ENCODE measurements around the gene ACOX2. TPM values are rescaled to one million over a fixed set of nuclear protein-coding genes. Genes with fewer than 3 reads are reported as not detected.

ACOX2 gene
- polyA plus RNA-seq, 3 donors: 2.4 to 2.5 (median 2.4) TPM

DNA sequence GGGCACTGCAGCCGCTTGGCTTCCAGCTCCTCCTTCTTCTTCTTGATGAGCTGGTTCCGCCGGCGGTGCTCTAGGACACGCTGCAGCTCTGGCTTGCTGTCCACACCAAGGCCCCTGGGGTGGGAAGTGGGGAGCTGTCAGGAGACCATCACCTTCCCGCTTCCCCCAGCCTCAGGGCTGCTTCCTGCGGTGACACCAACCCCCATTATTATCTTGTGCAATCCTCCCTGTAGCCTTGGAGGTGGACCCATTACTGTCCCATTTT is 30.2 kb upstream of the ACOX2 start:
- TF ChIP-seq, protein P1, sequence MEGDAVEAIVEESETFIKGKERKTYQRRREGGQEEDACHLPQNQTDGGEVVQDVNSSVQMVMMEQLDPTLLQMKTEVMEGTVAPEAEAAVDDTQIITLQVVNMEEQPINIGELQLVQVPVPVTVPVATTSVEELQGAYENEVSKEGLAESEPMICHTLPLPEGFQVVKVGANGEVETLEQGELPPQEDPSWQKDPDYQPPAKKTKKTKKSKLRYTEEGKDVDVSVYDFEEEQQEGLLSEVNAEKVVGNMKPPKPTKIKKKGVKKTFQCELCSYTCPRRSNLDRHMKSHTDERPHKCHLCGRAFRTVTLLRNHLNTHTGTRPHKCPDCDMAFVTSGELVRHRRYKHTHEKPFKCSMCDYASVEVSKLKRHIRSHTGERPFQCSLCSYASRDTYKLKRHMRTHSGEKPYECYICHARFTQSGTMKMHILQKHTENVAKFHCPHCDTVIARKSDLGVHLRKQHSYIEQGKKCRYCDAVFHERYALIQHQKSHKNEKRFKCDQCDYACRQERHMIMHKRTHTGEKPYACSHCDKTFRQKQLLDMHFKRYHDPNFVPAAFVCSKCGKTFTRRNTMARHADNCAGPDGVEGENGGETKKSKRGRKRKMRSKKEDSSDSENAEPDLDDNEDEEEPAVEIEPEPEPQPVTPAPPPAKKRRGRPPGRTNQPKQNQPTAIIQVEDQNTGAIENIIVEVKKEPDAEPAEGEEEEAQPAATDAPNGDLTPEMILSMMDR (IDR thresholded peaks at IDR 0.05): no peak
- Histone ChIP-seq H2AFZ (ENCODE audit: insufficient read depth, low read depth, low read length, poor library complexity, severe bottlenecking) (no peak overlapping the region), H3K36me3 (replicated peaks in 1 of 2; ENCODE audit: control insufficient read depth in 1 of 2, insufficient read depth in 2 of 2, low read length in 2 of 2) (no peaks in the 10 kb centered on the region), H3K9ac (ENCODE audit: insufficient read depth, low read length, poor library complexity, severe bottlenecking) (no peak overlapping the region), H3K27ac (ENCODE audit: low read depth in 1 of 2, low read length in 2 of 2) (no peak overlapping the region), H3K27me3 (ENCODE audit: control insufficient read depth in 2 of 2, insufficient read depth in 2 of 2, low read length in 2 of 2) (no peaks in the 10 kb centered on the region), H4K20me1 (ENCODE audit: insufficient read depth, low read length) (no peaks in the 10 kb centered on the region), H3K4me2 (replicated peaks; ENCODE audit: extremely low read depth, low read length, poor library complexity, severe bottlenecking) (no peak overlapping the region), H3K4me3 (replicated peaks in 1 of 3; ENCODE audit: low read depth in 2 of 3, low read length in 3 of 3) (no peak overlapping the region), H3K4me1 (ENCODE audit: control insufficient read depth in 1 of 2, insufficient read depth in 2 of 2, low read length in 2 of 2) (no peaks in the 10 kb centered on the region), H3K79me2 (ENCODE audit: insufficient read depth, low read length) (no peaks in the 10 kb centered on the region), H3K9me3 (replicated peaks in 1 of 2; ENCODE audit: control insufficient read depth in 1 of 2, insufficient read depth in 1 of 2, low read length in 2 of 2) (no peaks in the 10 kb centered on the region)
- no peak for DNase-seq
- peaks cover 6% of the 10 kb centered on the region for H3K4me1 Mint-ChIP-seq
- 100% methylated on average over 2 of the region's 7 CpGs for WGBS (ENCODE audit: insufficient coverage)
- H3K4me3 Mint-ChIP-seq: no peak overlapping the region
- H3K27ac Mint-ChIP-seq: no peak overlapping the region
- intact Hi-C loops (cut with micrococcal nuclease): no loop called here
- H3K27me3 Mint-ChIP-seq (ENCODE audit: low read depth in 3 of 3): peaks cover 1 to 4% (median 4%) of the 10 kb centered on the region in 3 donors
- H3K36me3 Mint-ChIP-seq: no peaks in the 10 kb centered on the region
- peaks cover 0 to 5% (median 2%) of the 10 kb centered on the region in 7 donors for H3K9me3 Mint-ChIP-seq

DNA sequence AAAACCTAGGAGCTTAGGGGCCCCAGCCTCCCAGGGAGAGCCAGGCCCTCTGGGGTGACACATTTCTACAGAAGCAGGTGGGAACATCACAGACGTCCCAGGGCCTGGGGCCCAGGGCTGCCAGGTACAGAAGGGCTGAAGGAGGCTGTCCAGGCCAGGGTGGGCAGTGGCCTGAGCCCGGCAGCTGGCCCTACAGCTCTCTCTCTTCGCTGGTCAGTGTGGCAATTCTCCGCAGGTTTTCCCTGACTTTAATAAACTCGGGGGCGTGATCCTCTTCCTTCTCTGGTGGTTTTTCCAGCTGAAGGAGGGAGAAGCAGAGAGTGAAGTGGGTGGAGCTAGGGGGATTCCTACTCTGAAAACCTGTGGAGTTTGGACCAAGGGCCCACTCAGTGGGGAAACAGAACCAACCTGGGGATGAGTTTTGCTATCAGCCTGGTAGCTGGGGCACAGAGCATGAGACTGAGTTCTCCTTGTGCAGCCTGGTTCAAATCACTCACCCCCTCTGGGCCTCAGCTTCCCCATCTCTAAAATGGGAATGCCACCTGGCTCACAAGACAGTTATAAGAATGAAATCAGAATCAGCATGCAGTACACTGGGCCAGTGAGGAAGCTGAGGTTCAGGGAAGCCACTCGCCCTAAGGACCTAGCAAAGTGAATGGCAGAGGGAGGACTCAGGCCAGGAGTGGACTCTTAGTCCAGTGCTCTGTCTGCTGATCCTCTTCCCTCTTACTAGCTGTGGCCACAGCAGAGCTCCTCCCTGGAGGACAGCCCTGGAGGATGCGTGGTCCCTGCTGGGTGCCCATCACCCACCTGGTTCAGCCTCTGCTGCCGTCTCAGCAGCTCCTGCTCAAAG is 29.6 kb upstream of the ACOX2 start:
- Histone ChIP-seq H3K27me3 (ENCODE audit: control insufficient read depth in 2 of 2, insufficient read depth in 2 of 2, low read length in 2 of 2) (no peaks in the 10 kb centered on the region), H3K9ac (ENCODE audit: insufficient read depth, low read length, poor library complexity, severe bottlenecking) (no peak overlapping the region), H3K36me3 (replicated peaks in 1 of 2; ENCODE audit: control insufficient read depth in 1 of 2, insufficient read depth in 2 of 2, low read length in 2 of 2) (no peaks in the 10 kb centered on the region), H2AFZ (ENCODE audit: insufficient read depth, low read depth, low read length, poor library complexity, severe bottlenecking) (no peak overlapping the region), H3K4me2 (replicated peaks; ENCODE audit: extremely low read depth, low read length, poor library complexity, severe bottlenecking) (no peak overlapping the region), H4K20me1 (ENCODE audit: insufficient read depth, low read length) (no peaks in the 10 kb centered on the region), H3K79me2 (ENCODE audit: insufficient read depth, low read length) (no peaks in the 10 kb centered on the region), H3K4me3 (replicated peaks in 1 of 3; ENCODE audit: low read depth in 2 of 3, low read length in 3 of 3) (no peak overlapping the region), H3K9me3 (replicated peaks in 1 of 2; ENCODE audit: control insufficient read depth in 1 of 2, insufficient read depth in 1 of 2, low read length in 2 of 2) (no peaks in the 10 kb centered on the region), H3K4me1 (ENCODE audit: control insufficient read depth in 1 of 2, insufficient read depth in 2 of 2, low read length in 2 of 2) (no peaks in the 10 kb centered on the region), H3K27ac (ENCODE audit: low read depth in 1 of 2, low read length in 2 of 2) (no peak overlapping the region)
- Mint-ChIP-seq H3K9me3 (peaks cover 0 to 3% (median 2%) of the 10 kb centered on the region in 7 donors), H3K27me3 (ENCODE audit: low read depth in 3 of 3) (peaks cover 1 to 4% (median 4%) of the 10 kb centered on the region in 3 donors), H3K4me3 (no peak overlapping the region), H3K36me3 (no peaks in the 10 kb centered on the region), H3K27ac (no peak overlapping the region), H3K4me1 (peaks cover 6% of the 10 kb centered on the region)
- intact Hi-C loops (cut with micrococcal nuclease): no loop called here
- TF ChIP-seq, protein P1 (IDR thresholded peaks at IDR 0.05): no peak
- no peak for DNase-seq
- WGBS (ENCODE audit: insufficient coverage): 81% methylated on average over 5 of the region's 9 CpGs
